Measurements from ENCODE around the gene TMEM256. TPM values are rescaled to one million over a fixed set of nuclear protein-coding genes. Genes with fewer than 3 reads are reported as not detected.
A peak's percentile ranks its signal among the peaks of the same experiment; 100 is the strongest.

The TMEM256 gene
- total RNA-seq, 3 donors from 2014 or later (not counting 1 experiment from before 2014, with no cell fraction given): 31.8 to 35.9 (median 34.2) TPM

DNA sequence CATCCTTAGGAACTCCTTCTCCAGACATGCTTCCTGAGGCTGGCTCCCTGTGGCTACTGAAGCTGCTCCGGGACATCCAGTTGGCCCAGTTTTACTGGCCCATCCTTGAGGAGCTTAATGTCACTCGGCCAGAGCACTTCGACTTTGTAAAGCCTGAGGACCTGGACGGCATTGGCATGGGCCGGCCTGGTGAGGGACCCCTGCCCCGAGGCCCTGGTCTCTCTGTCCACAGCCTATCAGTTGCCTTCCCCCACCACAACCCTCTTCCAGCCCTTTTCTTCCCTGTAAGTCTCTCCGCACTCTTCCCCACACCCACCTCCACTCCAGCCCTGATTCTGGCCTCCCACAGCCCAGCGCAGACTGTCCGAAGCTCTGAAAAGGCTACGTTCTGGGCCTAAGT, 21.0 kb downstream of the TMEM256 start:
- Histone ChIP-seq H3K4me1 (ENCODE audit: control insufficient read depth, insufficient read depth, low read length) (peaks cover 22% of the 10 kb centered on the region), H3K36me3 (ENCODE audit: control insufficient read depth, insufficient read depth, low read length) (no peaks in the 10 kb centered on the region), H3K27me3 (ENCODE audit: control insufficient read depth, insufficient read depth, low read length) (peaks cover 27% of the 10 kb centered on the region), H3K27ac (ENCODE audit: low read length) (no peak overlapping the region), H3K9me3 (ENCODE audit: control insufficient read depth, insufficient read depth, low read length) (no peaks in the 10 kb centered on the region), H3K4me3 (ENCODE audit: low read length) (no peak overlapping the region)
- DNase-seq: no peak
- Mint-ChIP-seq H3K27ac (no peak overlapping the region), H3K4me3 (peak overlapping the region; percentile 55), H3K4me1 (peaks cover 0 to 11% of the 10 kb centered on the region in 2 donors), H3K27me3 (ENCODE audit: low read depth in 2 of 2) (peaks cover 30 to 38% of the 10 kb centered on the region in 2 donors), H3K9me3 (no peaks in the 10 kb centered on the region), H3K36me3 (peaks cover 10% of the 10 kb centered on the region)
- intact Hi-C loops (cut with micrococcal nuclease): no loop called here
- ATAC-seq: no peak
- 99% methylated on average over 10 of the region's 10 CpGs for WGBS (ENCODE audit: insufficient coverage)
- TF ChIP-seq, protein P1, sequence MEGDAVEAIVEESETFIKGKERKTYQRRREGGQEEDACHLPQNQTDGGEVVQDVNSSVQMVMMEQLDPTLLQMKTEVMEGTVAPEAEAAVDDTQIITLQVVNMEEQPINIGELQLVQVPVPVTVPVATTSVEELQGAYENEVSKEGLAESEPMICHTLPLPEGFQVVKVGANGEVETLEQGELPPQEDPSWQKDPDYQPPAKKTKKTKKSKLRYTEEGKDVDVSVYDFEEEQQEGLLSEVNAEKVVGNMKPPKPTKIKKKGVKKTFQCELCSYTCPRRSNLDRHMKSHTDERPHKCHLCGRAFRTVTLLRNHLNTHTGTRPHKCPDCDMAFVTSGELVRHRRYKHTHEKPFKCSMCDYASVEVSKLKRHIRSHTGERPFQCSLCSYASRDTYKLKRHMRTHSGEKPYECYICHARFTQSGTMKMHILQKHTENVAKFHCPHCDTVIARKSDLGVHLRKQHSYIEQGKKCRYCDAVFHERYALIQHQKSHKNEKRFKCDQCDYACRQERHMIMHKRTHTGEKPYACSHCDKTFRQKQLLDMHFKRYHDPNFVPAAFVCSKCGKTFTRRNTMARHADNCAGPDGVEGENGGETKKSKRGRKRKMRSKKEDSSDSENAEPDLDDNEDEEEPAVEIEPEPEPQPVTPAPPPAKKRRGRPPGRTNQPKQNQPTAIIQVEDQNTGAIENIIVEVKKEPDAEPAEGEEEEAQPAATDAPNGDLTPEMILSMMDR (IDR thresholded peaks at IDR 0.05): no peak

DNA sequence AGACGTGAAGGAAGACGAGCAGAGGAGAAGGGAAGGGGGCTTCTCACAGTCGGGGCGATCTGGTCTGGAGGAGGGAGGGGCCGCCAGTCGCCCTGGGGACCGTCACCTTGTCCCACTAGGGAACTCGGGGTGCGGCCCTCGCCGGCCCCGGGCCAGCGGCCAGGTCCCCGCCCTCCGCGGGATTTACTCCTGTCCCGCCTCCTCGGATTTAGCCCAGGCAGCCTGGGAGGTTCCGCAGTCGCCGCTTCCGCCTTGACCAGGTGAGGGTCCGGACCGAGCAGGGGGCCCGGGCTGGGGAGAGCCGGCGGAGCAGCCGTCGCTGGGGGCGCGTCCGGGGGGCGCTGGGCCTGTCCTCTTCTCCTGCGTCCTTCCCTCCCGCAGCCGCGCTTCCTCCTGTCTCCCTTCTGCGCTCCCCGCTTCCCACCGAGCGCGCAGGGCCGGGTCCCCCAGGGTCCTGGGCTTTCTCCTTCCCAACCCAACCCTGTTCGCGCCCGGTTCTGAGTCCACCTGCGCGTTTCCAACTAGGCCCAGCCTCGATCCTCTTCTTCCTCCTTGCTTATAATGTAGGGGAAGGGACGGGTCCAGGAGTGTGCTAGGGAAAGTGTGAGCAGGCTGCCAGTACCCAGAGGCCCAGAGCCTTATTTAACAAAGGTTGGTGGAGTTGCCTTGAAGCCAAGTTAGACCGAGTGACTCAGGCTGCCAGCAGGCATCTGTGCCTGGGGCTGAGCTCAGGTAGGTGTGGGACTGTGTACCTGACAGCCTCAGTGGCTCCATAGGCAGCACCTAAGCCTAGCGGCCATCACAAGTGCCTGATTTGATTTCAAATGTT, 22.8 kb downstream of the TMEM256 start, which contains the start of gene TNK1:
Gene TNK1 (plus strand): TSS at position 235 of the 829 bp plus-strand sequence. CDS start 1,838 bp downstream, outside the sequence.
- Mint-ChIP-seq H3K27me3 (ENCODE audit: low read depth in 2 of 2) (peaks cover 30 to 48% of the 10 kb centered on the region in 2 donors), H3K9me3 (no peaks in the 10 kb centered on the region), H3K36me3 (peaks cover 10% of the 10 kb centered on the region), H3K27ac (no peak within 1 kb of the TSS), H3K4me3 (no peak within 1 kb of the TSS), H3K4me1 (peaks cover 0 to 11% of the 10 kb centered on the region in 2 donors)
- Histone ChIP-seq H3K9me3 (ENCODE audit: control insufficient read depth, insufficient read depth, low read length) (no peaks in the 10 kb centered on the region), H3K4me3 (ENCODE audit: low read length) (no peak within 1 kb of the TSS), H3K27ac (ENCODE audit: low read length) (no peak within 1 kb of the TSS), H3K4me1 (ENCODE audit: control insufficient read depth, insufficient read depth, low read length) (peaks cover 22% of the 10 kb centered on the region), H3K36me3 (ENCODE audit: control insufficient read depth, insufficient read depth, low read length) (no peaks in the 10 kb centered on the region), H3K27me3 (ENCODE audit: control insufficient read depth, insufficient read depth, low read length) (peaks cover 27% of the 10 kb centered on the region)
- DNase-seq: no peak
- WGBS (ENCODE audit: insufficient coverage): 10% methylated on average over 51 of the region's 52 CpGs
- ATAC-seq: no peak
- TF ChIP-seq, protein P1 (IDR thresholded peaks at IDR 0.05): no peak
- intact Hi-C loops (cut with micrococcal nuclease): no loop called here

DNA sequence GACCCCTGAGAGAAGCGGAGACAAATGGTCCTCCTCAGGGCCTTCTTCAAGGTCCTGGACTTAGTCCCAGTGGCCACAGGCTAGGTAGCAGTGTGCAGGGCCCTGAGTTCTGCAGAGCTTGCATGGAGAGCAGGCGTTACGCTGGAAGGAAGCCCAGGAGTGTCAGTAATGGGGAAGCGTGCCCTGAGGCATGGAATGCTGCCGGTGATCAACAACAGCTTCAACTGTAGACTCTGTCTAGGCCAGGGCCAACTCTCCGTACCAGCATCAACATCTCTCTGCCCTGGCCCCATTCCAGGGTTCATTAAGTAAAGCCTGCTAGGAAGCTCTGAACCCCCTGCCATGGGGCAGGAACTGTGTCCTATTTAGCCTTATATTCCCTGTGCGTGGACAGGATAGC, 23.6 kb downstream of the TMEM256 start:
- TF ChIP-seq, protein P1 (IDR thresholded peaks at IDR 0.05): no peak
- Mint-ChIP-seq H3K36me3 (peaks cover 10% of the 10 kb centered on the region), H3K27me3 (ENCODE audit: low read depth in 2 of 2) (peaks cover 30 to 48% of the 10 kb centered on the region in 2 donors), H3K9me3 (no peaks in the 10 kb centered on the region), H3K4me3 (no peak overlapping the region), H3K4me1 (peaks cover 0 to 11% of the 10 kb centered on the region in 2 donors), H3K27ac (no peak overlapping the region)
- ATAC-seq (no peak), DNase-seq (no peak)
- H3K4me1 ChIP-seq (ENCODE audit: control insufficient read depth, insufficient read depth, low read length): peaks cover 22% of the 10 kb centered on the region
- intact Hi-C loops (cut with micrococcal nuclease): no loop called here
- H3K36me3 ChIP-seq (ENCODE audit: control insufficient read depth, insufficient read depth, low read length): no peaks in the 10 kb centered on the region
- H3K27me3 ChIP-seq (ENCODE audit: control insufficient read depth, insufficient read depth, low read length): peaks cover 27% of the 10 kb centered on the region
- no peaks in the 10 kb centered on the region for H3K9me3 ChIP-seq (ENCODE audit: control insufficient read depth, insufficient read depth, low read length)
- WGBS (ENCODE audit: insufficient coverage): 63% methylated on average over 7 of the region's 7 CpGs
- no peak overlapping the region for H3K4me3 ChIP-seq (ENCODE audit: low read length)
- no peak overlapping the region for H3K27ac ChIP-seq (ENCODE audit: low read length)

All from natural killer cell (primary cell).